WTC11 (cell line): ENCODE measurements around the gene FAM187B.

Experiments used
- CREM ChIP-seq: sonication (generic); formaldehyde crosslinking; IDR thresholded peaks from 2 replicates; pipeline ENCODE4 v1.8.1; 2022; ENCODE audit warnings: mild to moderate bottlenecking, missing genetic modification reagents, moderate library complexity
- CTCF ChIP-seq: fragments of 200-600 bp; IDR thresholded peaks from 2 replicates; pipeline ENCODE4 v1.8.0; 2022; ENCODE audit warnings: antibody characterized with exemption
- TCF7 ChIP-seq: sonication (generic); formaldehyde crosslinking; IDR thresholded peaks from 2 replicates; pipeline ENCODE4 v1.8.0; 2022; ENCODE audit warnings: mild to moderate bottlenecking, low read depth, missing genetic modification reagents, moderate library complexity

GRCh38 chr19:35225951-35226350 is 2.6 kb downstream of the FAM187B start:
- no peak for TF ChIP-seq CTCF
- no peak for TF ChIP-seq TCF7 (CRISPR knock-in tag)
- no peak for TF ChIP-seq CREM (CRISPR knock-in tag)
